CD4-positive, alpha-beta T cell (primary cell): ENCODE data around the gene SDC4. TPM values are rescaled to one million over a fixed set of nuclear protein-coding genes. Genes with fewer than 3 reads are reported as not detected.
"Not testable (repeated sequence)": the region's sequence is repeated elsewhere in the genome, so short reads cannot be mapped to it uniquely, and the experiment has no call there.

Experiments used
- ATAC-seq: fragments of 200-7000 bp; cut with Tn5 transposase; one replicate; pipeline ENCODE4 v1.10.0; 2022; ENCODE audit warnings: mild to moderate bottlenecking; ENCODE audit not compliant: poor library complexity
- CTCF ChIA-PET: fragments of 350-600 bp; sonication (Branson Sonifier 250); formaldehyde crosslinking; loops from one replicate; lab custom pipeline; 2021; ENCODE audit warnings: antibody characterized with exemption, inconsistent platforms; lab: Charles Lee
- POLR2A ChIA-PET: fragments of 350-600 bp; sonication (Branson Sonifier 250); formaldehyde crosslinking; loops from one replicate; lab custom pipeline; 2021; ENCODE audit warnings: antibody characterized with exemption, inconsistent platforms; lab: Charles Lee
- DNase-seq, 14 experiments: peaks; one replicate each; pipeline ENCODE4 v3.0.0-alpha.2; 2013 to 2020; ENCODE audit warnings: mixed read lengths in 2 of 14
- H3K27ac ChIP-seq, 2 donors: one replicate each; pipeline versions ENCODE4 v1.5.1 to v1.7.0; 2013; ENCODE audit warnings: low read length in 2 of 2, low read depth in 1 of 2, mild to moderate bottlenecking in 1 of 2
- H3K27me3 ChIP-seq, 2 experiments: 1 replicate in 1 of 2; 2 replicates in 1 of 2; pipeline versions ENCODE4 v1.6.1 to v1.7.0; 2013; ENCODE audit warnings: low read length in 2 of 2, control low read depth in 1 of 2, mild to moderate bottlenecking in 1 of 2, moderate library complexity in 1 of 2; ENCODE audit not compliant: insufficient read depth in 2 of 2, control insufficient read depth in 1 of 2
- H3K36me3 ChIP-seq: one replicate; pipeline ENCODE4 v1.6.1; 2013; ENCODE audit warnings: low read length, control low read depth; ENCODE audit not compliant: insufficient read depth
- H3K4me1 ChIP-seq: one replicate; pipeline ENCODE4 v1.6.1; 2013; ENCODE audit warnings: low read length, control low read depth; ENCODE audit not compliant: insufficient read depth
- H3K4me3 ChIP-seq: one replicate; pipeline ENCODE4 v1.5.1; 2013; ENCODE audit warnings: mild to moderate bottlenecking, low read length, moderate library complexity
- H3K9me3 ChIP-seq, 2 experiments: 1 replicate in 1 of 2; 2 replicates in 1 of 2; pipeline versions ENCODE4 v1.6.1 to v1.7.0; 2013; ENCODE audit warnings: low read length in 2 of 2, mild to moderate bottlenecking in 2 of 2, control low read depth in 1 of 2, moderate library complexity in 1 of 2; ENCODE audit not compliant: control insufficient read depth in 1 of 2, insufficient read depth in 1 of 2
- H3K27ac Mint-ChIP-seq: one replicate; pipeline ENCODE4 v1.8.0; 2020; ENCODE audit warnings: mixed read lengths
- H3K27me3 Mint-ChIP-seq: one replicate; pipeline ENCODE4 v1.8.0; 2021; ENCODE audit warnings: mixed read lengths
- H3K36me3 Mint-ChIP-seq: one replicate; pipeline ENCODE4 v1.8.0; 2021; ENCODE audit warnings: low read depth, mixed read lengths
- H3K4me1 Mint-ChIP-seq: one replicate; pipeline ENCODE4 v1.8.0; 2021; ENCODE audit warnings: low read depth, mixed read lengths
- H3K4me3 Mint-ChIP-seq: one replicate; pipeline ENCODE4 v1.8.0; 2020; ENCODE audit warnings: mild to moderate bottlenecking, mixed read lengths
- H3K9me3 Mint-ChIP-seq: one replicate; pipeline ENCODE4 v1.8.0; 2020; ENCODE audit warnings: mixed read lengths
- intact Hi-C, 2 experiments: fragments of 100-400 bp; cut with DNase I in 1 of 2; cut with micrococcal nuclease in 1 of 2; formaldehyde crosslinking; loops; one replicate each; pipeline versions ENCODE4 v1.15.1 to v1.9.0; 2023 to 2025; cut with DNase I, micrococcal nuclease
- total RNA-seq, 174 experiments: library from RNA in 2 of 174; stranded (reverse) in 2 of 174; gene quantifications; one replicate each; pipeline ENCODE4 v1.2.3 and lab custom pipeline; 2021 to 2026
- TF ChIP-seq, protein P1 (sequence below): fragments of 200-600 bp; IDR thresholded peaks from one replicate; pipeline ENCODE4 v1.8.0; 2022; ENCODE audit warnings: antibody characterized with exemption, mild to moderate bottlenecking

The SDC4 gene
- total RNA-seq, 2 experiments from 2014 or later = 1.0 to 1.1 TPM

- H3K27me3 Mint-ChIP-seq = no peaks in the 10 kb centered on the region
- intact Hi-C loops = no loop called here
- peaks cover 5% of the 10 kb centered on the region for H3K4me1 Mint-ChIP-seq
- ChIA-PET POLR2A (interaction anchor here (1.1 to 1.2 kb wide), 2 partner anchors 9 to 57 kb away, joined by 3 read pairs; partner anchors contain the start of gene SYS1), CTCF (interaction anchor here (1.3 to 1.4 kb wide), 2 partner anchors 19 to 62 kb away, joined by 3 read pairs; partner anchors contain the start of gene PIGT)
- peaks cover 23% of the 10 kb centered on the region for H3K4me1 ChIP-seq
- TF ChIP-seq, protein P1, sequence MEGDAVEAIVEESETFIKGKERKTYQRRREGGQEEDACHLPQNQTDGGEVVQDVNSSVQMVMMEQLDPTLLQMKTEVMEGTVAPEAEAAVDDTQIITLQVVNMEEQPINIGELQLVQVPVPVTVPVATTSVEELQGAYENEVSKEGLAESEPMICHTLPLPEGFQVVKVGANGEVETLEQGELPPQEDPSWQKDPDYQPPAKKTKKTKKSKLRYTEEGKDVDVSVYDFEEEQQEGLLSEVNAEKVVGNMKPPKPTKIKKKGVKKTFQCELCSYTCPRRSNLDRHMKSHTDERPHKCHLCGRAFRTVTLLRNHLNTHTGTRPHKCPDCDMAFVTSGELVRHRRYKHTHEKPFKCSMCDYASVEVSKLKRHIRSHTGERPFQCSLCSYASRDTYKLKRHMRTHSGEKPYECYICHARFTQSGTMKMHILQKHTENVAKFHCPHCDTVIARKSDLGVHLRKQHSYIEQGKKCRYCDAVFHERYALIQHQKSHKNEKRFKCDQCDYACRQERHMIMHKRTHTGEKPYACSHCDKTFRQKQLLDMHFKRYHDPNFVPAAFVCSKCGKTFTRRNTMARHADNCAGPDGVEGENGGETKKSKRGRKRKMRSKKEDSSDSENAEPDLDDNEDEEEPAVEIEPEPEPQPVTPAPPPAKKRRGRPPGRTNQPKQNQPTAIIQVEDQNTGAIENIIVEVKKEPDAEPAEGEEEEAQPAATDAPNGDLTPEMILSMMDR = no peak
- no peak overlapping the region for H3K4me3 ChIP-seq
- no peak for ATAC-seq
- H3K9me3 ChIP-seq = no peaks in the 10 kb centered on the region
- DNase-seq = no peak
- H3K27me3 ChIP-seq = no peaks in the 10 kb centered on the region
- no peaks in the 10 kb centered on the region for H3K9me3 Mint-ChIP-seq
- no peak overlapping the region for H3K27ac ChIP-seq
- no peak overlapping the region for H3K4me3 Mint-ChIP-seq
- H3K27ac Mint-ChIP-seq = no peak overlapping the region
- no peaks in the 10 kb centered on the region for H3K36me3 ChIP-seq
- no peaks in the 10 kb centered on the region for H3K36me3 Mint-ChIP-seq
Observed at GRCh38 chr20:45354423-45355208, 6.4 kb upstream of the SDC4 start.

DNA sequence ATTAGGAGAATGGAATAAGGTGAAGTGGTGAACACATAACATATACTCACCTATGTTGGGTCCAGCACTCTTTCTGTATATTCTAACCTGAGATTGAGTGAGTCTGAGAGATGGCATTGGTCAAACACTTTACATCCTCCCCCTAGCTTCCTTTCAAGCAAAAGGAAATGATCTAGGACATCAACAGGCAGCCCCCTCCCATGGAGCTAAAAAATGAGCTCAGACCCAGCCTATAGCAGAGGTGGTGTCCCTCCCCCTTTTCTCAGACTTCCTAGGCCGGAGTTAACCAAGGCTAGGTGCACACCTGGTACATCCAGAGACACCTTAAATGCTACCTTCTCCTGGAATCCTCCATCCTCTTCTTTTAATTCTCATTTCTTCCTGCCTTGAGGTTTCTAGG, 5.5 kb upstream of the SDC4 start:
- ChIA-PET CTCF (interaction anchor here (2.4 kb wide), 1 partner anchor 97 kb away, joined by 5 read pairs; no protein-coding TSS in a partner anchor), POLR2A (interaction anchor here (0.5 kb wide), 1 partner anchor 42 kb away, joined by 4 read pairs; no protein-coding TSS in a partner anchor)
- no peaks in the 10 kb centered on the region for H3K27me3 Mint-ChIP-seq

DNA sequence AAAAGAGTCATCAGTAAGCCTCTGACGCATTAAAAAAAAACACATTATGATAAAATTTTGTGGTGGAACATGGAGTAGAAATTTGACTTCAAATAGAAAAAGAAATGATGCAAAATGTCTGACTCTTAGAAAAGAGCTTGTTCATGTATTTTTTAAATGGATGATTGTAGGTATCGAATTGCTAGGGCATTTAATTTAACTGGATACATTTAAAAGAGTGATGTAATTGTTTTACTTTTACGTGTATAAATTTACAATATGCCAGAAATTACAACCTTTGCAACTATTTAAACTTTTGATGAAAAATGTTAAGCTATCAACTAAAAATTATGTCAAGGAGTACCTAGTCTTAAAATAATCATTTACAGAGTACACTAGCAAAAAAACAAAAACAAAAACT, 4.5 kb upstream of the SDC4 start:
- DNase-seq = no peak
- H3K4me3 ChIP-seq = no peak overlapping the region
- H3K4me3 Mint-ChIP-seq = no peak overlapping the region
- no peaks in the 10 kb centered on the region for H3K27me3 Mint-ChIP-seq
- H3K27ac Mint-ChIP-seq = no peak overlapping the region
- no peaks in the 10 kb centered on the region for H3K9me3 ChIP-seq
- TF ChIP-seq, protein P1 = no peak
- H3K4me1 ChIP-seq = peaks cover 22% of the 10 kb centered on the region
- no peaks in the 10 kb centered on the region for H3K36me3 Mint-ChIP-seq
- peaks cover 5% of the 10 kb centered on the region for H3K4me1 Mint-ChIP-seq
- H3K9me3 Mint-ChIP-seq = no peaks in the 10 kb centered on the region
- no peak overlapping the region for H3K27ac ChIP-seq
- H3K27me3 ChIP-seq = no peaks in the 10 kb centered on the region
- no peak for ATAC-seq
- intact Hi-C loops = no loop called here
- ChIA-PET CTCF (interaction anchor here (1.2 to 2.4 kb wide), 3 partner anchors 10 to 98 kb away, joined by 5 to 9 read pairs (median 5); partner anchors contain the start of gene SYS1), POLR2A (interaction anchor here (0.7 kb wide), 1 partner anchor 17 kb away, joined by 3 read pairs; no protein-coding TSS in a partner anchor)
- no peaks in the 10 kb centered on the region for H3K36me3 ChIP-seq

More for the DNA sequence above, 5.5 kb upstream of the SDC4 start:
- intact Hi-C loops = no loop called here
- Mint-ChIP-seq H3K9me3 (no peaks in the 10 kb centered on the region), H3K4me1 (peaks cover 5% of the 10 kb centered on the region), H3K36me3 (no peaks in the 10 kb centered on the region), H3K27ac (no peak overlapping the region), H3K4me3 (no peak overlapping the region)
- Histone ChIP-seq H3K4me3 (no peak overlapping the region), H3K27me3 (no peaks in the 10 kb centered on the region), H3K4me1 (peaks cover 24% of the 10 kb centered on the region), H3K27ac (no peak overlapping the region), H3K36me3 (no peaks in the 10 kb centered on the region), H3K9me3 (no peaks in the 10 kb centered on the region)
- no peak for ATAC-seq
- TF ChIP-seq, protein P1 = no peak
- no peak for DNase-seq

- H3K27me3 Mint-ChIP-seq, CTCF ChIA-PET, H3K36me3 Mint-ChIP-seq, intact Hi-C loops, H3K27me3 ChIP-seq, H3K27ac ChIP-seq, H3K4me3 Mint-ChIP-seq, ATAC-seq, H3K9me3 Mint-ChIP-seq, H3K36me3 ChIP-seq, H3K9me3 ChIP-seq, H3K27ac Mint-ChIP-seq, DNase-seq, H3K4me3 ChIP-seq, H3K4me1 Mint-ChIP-seq: not testable (repeated sequence)
- POLR2A ChIA-PET = interaction anchor here (0.9 kb wide), 1 partner anchor 12 kb away, joined by 5 read pairs; the partner anchor contains the start of gene SYS1
- peaks cover 27% of the 10 kb centered on the region for H3K4me1 ChIP-seq
Observed at GRCh38 chr20:45350795-45351194, 2.6 kb upstream of the SDC4 start.
